Colon (tissue), 2 donors: Measurements from ENCODE around the gene RNASE2.
"Not testable (repeated sequence)": the region's sequence is repeated elsewhere in the genome, so short reads cannot be mapped to it uniquely, and the experiment has no call there.

Experiments used
- FAIRE-seq: peaks from 2 replicates; lab custom pipeline; 2012; peaks lifted over from hg19 to GRCh38; lab: Jason Lieb, UNC
- donor health status: control.
- donor health status: control.

The RNASE2 gene

GRCh38 chr14:20954736-20955537 is at the start of gene RNASE2:
Gene RNASE2, plus strand, starts transcription at chr14:20955487. Its CDS starts 285 bp downstream, at chr14:20955772.
- not testable (repeated sequence) for FAIRE-seq

- no peak for FAIRE-seq
These were observed 49.6 kb upstream of the RNASE2 start for GRCh38 chr14:20905676-20906075.

GRCh38 chr14:20907214-20907613 is 48.1 kb upstream of the RNASE2 start:
- no peak for FAIRE-seq

GRCh38 chr14:20910822-20911221 is 44.5 kb upstream of the RNASE2 start:
- FAIRE-seq: not testable (repeated sequence)

GRCh38 chr14:20919038-20919756 is 36.1 kb upstream of the RNASE2 start:
- FAIRE-seq: not testable (repeated sequence)

GRCh38 chr14:20923766-20924297 is 31.5 kb upstream of the RNASE2 start:
- FAIRE-seq: not testable (repeated sequence)

- no peak for FAIRE-seq
These were observed 21.0 kb upstream of the RNASE2 start for GRCh38 chr14:20934148-20934762.

GRCh38 chr14:20935303-20935984 is 19.8 kb upstream of the RNASE2 start:
- FAIRE-seq: no peak

- not testable (repeated sequence) for FAIRE-seq
These were observed 10.1 kb upstream of the RNASE2 start for GRCh38 chr14:20945146-20945545.

- not testable (repeated sequence) for FAIRE-seq
These were observed 8.6 kb upstream of the RNASE2 start for GRCh38 chr14:20946707-20947106.

- not testable (repeated sequence) for FAIRE-seq
These were observed 219 bp downstream of the RNASE2 start for GRCh38 chr14:20955538-20955873.

- no peak for FAIRE-seq
These were observed 1.2 kb downstream of the RNASE2 start for GRCh38 chr14:20956376-20956976.

GRCh38 chr14:20958946-20959345 is 3.7 kb downstream of the RNASE2 start:
- not testable (repeated sequence) for FAIRE-seq

- no peak for FAIRE-seq
These were observed 14.0 kb downstream of the RNASE2 start for GRCh38 chr14:20969336-20969735.

- no peak for FAIRE-seq
These were observed 15.3 kb downstream of the RNASE2 start for GRCh38 chr14:20970647-20970982.

GRCh38 chr14:20970983-20971704 is 15.9 kb downstream of the RNASE2 start:
- no peak for FAIRE-seq

GRCh38 chr14:20971705-20972021 is 16.4 kb downstream of the RNASE2 start:
- FAIRE-seq: no peak

- FAIRE-seq: no peak
These were observed 18.2 kb downstream of the RNASE2 start for GRCh38 chr14:20973501-20973900.

GRCh38 chr14:20976291-20976690 is 21.0 kb downstream of the RNASE2 start:
- FAIRE-seq: no peak

- FAIRE-seq: no peak
These were observed 23.4 kb downstream of the RNASE2 start for GRCh38 chr14:20978687-20979086.

GRCh38 chr14:20980906-20981305 is 25.6 kb downstream of the RNASE2 start:
- no peak for FAIRE-seq
